RCC 7860 (cell line): ENCODE results near the gene FIBCD1.

Experiments
- DNase-seq: peaks from one replicate; pipeline ENCODE4 v3.0.0-alpha.2; 2015; ENCODE audit warnings: low spot score
- FAIRE-seq: peaks from 2 replicates; lab custom pipeline; 2012; peaks lifted over from hg19 to GRCh38; lab: Jason Lieb, UNC

Gene FIBCD1

DNA sequence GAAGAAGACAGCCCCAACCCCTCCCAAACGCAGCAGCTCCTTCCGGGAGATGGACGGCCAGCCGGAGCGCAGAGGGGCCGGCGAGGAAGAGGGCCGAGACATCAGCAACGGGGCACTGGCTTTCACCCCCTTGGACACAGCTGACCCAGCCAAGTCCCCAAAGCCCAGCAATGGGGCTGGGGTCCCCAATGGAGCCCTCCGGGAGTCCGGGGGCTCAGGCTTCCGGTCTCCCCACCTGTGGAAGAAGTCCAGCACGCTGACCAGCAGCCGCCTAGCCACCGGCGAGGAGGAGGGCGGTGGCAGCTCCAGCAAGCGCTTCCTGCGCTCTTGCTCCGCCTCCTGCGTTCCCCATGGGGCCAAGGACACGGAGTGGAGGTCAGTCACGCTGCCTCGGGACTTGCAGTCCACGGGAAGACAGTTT, 54.9 kb downstream of the FIBCD1 start:
- DNase-seq (no peak), FAIRE-seq (no peak)

DNA sequence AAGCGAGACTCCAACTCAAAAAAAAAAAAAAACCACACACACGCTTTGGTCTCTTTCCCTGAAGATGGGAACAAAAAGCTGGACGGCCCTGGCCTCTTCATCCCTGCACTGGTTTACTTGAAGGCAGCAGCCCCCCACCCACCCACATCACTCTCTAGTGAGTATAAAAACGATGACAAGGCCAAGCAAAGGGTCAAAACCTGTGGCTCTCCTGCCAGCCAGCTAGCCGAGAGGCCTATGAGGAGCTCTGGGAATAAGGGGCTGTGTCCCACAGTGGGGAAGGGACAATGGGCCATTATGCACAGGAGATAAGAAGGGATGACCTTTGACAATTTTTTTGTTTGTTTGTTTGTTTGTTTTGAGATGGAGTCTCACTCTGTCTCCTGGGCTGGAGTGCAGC, 55.6 kb downstream of the FIBCD1 start:
- DNase-seq, result no peak
- FAIRE-seq, result no peak

DNA sequence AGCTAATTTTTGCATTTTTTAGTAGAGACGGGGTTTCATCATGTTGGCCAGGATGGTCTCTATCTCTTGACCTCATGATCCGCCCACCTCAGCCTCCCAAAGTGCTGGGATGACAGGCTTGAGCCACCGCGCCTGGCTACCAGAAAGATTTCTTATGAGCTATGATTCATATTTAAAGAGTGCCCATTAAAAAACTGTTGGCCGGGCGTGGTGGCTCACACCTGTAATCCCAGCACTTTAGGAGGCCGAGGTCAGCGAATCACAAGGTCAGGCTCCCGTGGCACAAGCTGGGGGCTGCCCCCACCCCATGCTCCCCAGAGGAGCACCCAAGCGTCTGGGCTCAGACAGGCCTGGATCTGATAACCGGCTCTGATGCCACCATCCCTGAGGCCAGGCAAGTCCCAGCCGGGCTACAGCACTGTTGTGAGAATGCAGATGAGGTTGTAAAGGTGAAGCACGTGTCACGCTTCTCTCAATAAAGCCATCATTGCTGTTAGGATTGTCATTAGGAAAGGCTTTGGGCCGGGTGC, 56.3 kb downstream of the FIBCD1 start:
- FAIRE-seq (no peak), DNase-seq (no peak)

DNA sequence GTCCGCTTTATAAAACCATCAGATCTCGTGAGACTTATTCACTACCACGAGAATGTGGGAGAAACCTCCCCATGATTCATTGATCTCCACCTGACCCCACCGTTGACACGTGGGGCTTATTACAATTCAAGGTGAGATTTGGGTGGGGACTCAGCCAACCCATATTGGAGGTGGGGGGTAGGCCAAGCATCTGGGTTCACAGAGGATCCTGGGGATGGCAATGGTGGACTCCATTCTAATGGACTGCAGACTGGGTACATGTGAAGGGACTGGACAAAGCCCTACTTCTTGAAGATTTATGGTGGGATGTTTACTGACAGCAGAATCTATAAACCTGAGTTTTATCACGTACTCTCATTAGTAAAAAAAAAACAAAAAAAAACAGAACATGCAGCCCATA, 57.5 kb downstream of the FIBCD1 start:
- DNase-seq (no peak), FAIRE-seq (no peak)

DNA sequence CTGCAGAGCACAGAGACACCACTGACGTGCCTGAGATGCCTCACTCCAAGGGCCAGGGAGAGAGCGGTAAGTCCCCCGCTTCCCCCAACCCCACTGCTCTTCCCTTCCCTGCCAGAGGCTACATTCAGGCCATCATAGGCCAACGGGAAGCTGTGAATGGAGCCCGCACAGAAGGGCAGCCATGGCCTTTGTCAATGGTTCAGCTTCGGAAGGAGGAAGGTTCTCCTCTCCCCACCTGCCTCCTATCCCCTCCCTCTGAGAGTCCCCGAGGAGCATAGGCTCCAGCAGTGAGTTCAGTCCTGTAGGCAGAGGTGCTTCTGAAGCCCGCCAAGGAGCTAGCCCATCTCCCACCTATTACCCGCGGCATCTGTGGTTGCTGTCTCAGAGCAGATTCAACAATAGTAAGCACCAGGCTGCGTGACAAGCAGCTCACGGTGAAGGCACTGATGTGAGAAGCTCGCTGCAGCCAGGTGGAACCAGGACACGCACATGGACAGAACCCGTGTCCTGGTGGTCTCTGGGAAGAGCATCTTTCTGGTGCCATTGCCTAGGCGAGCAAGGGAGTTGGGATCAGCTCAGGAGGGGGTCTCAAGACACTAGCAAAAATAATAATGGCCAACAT, 58.3 kb downstream of the FIBCD1 start:
- DNase-seq (no peak), FAIRE-seq (no peak)

DNA sequence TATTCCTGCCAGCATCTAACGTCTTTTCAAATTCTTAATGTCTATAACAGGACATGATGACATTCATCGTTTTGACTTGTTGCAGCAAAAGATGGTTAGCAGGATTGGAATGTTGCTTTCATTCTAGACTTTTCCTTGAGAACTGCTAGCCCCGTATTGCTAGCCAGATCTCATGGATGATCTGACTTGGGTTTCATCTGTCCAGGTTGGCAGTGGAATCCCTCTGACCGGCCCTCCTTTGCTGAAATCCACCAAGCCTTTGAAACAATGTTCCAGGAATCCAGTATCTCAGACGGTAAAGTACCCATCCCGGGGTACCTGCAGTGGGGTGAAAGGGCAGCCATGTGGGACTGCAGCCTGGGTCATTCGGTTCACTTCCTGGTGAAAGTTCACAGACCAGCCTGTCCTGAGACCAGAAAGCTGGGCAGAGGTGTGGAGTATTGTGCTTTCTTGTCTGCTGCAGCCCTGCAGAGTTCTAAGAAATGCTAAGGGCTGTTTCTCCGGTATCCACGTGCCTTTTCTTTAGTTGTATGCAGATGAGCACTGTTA, 59.1 kb downstream of the FIBCD1 start:
- DNase-seq (no peak), FAIRE-seq (no peak)

DNA sequence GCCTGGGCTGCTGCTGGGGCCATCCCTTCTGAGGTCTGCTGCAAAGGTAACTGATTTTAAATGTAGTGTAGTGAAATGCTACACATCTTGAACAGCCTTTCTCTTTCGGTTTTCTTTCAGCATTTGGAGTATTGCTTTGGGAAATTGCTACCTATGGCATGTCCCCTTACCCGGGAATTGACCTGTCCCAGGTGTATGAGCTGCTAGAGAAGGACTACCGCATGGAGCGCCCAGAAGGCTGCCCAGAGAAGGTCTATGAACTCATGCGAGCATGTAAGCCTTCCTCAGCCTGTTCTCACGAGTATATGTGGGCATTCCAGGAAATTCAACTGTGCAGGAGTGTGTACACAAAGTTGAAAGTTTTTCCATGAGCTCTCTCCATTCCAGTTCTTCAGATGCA, 60.8 kb downstream of the FIBCD1 start:
- DNase-seq (no peak), FAIRE-seq (no peak)

DNA sequence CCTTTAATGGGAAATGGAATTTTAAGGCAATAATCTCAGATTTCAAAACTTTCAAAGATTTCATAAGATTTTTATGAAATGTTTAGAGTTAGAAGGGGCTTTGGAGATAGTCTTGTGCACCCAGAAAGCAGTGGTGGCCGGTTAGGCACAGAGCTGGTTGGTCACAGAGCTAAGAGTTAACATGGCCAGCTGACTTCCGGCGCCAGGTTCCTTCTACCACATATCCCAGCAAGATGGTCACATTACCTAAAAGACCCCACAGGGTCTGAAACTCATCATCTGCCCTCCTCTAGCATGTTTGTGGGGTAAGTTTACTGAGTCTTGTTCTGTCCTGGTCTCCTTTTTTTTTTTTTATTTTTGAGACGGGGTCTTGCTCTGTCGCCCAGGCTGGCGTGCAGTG, 61.7 kb downstream of the FIBCD1 start:
- DNase-seq (no peak), FAIRE-seq (no peak)

DNA sequence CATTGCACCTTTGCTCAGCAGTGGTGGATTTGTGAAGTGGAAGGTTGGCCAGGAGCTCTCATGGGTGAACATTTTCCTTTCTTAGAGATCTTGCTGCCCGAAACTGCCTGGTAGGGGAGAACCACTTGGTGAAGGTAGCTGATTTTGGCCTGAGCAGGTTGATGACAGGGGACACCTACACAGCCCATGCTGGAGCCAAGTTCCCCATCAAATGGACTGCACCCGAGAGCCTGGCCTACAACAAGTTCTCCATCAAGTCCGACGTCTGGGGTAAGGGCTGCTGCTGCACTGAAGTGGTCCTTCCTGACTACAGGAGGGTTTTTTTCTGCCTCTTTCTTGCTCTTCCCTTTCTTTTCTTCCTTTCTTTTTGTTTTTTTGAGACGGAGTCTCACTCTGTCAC, 64.3 kb downstream of the FIBCD1 start:
- no peak for FAIRE-seq
- DNase-seq, result no peak

DNA sequence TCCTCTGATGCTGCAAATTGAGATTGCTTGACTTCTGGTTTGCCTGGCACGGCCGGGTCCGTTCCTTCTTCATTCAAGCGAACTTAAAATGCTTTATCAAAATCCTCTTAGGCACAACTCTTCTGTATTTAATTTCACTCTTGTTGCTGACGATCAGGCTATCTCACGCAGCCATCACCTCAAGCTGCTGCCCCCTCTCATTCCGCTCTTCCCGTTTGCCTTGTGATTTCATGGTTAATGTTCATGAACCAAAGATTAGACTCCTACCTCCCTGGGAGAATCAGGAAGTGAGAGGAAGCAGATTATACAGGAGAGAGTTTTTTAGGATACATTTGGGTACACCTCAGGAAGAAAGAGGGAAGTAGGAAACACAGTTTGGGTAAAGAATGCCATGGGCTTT, 65.1 kb downstream of the FIBCD1 start:
- DNase-seq (no peak), FAIRE-seq (no peak)

DNA sequence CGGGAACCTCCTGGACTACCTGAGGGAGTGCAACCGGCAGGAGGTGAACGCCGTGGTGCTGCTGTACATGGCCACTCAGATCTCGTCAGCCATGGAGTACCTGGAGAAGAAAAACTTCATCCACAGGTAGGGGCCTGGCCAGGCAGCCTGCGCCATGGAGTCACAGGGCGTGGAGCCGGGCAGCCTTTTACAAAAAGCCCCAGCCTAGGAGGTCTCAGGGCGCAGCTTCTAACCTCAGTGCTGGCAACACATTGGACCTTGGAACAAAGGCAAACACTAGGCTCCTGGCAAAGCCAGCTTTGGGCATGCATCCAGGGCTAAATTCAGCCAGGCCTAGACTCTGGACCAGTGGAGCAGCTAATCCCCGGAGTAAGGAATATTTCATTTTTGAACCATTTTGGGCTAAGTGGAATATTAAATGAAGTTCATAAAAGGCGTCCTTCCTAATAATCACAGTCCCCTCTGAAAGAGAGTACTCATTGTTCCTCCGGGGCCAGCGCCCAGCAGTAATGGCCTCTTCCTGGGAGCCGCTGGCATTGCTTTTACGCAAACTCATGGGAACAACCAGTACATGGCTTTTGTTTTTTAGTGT, 66.0 kb downstream of the FIBCD1 start:
- DNase-seq, result no peak
- no peak for FAIRE-seq

DNA sequence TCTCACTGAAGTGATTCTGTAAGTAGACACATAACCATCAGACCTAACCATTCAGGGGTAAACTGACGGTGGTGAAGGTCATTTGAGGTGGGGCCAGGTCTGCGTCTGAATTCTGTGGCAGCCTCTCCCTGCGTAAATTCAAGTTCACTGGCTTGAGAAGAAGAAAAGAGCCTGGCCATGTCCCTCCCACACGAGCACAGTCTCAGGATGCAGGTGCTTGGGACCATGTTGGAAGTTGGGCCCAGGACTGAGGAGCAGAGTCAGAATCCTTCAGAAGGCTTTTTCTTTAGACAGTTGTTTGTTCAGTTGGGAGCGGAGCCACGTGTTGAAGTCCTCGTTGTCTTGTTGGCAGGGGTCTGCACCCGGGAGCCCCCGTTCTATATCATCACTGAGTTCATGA, 66.5 kb downstream of the FIBCD1 start:
- no peak for FAIRE-seq
- no peak for DNase-seq

DNA sequence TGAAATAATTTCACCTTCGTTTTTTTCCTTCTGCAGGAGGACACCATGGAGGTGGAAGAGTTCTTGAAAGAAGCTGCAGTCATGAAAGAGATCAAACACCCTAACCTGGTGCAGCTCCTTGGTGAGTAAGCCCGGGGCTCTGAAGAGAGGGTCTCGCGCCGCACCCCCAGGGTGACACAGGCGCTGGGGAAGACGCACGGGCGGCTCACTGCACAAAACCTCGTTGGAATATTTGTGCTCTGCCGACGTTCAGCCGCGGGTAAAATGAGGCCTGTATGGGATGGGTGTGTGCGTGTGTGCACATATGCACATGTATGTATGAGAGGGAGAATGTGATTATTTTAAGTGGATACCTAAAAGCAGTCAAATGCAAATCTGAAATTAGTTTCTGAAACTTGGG, 67.0 kb downstream of the FIBCD1 start:
- FAIRE-seq (no peak), DNase-seq (no peak)

DNA sequence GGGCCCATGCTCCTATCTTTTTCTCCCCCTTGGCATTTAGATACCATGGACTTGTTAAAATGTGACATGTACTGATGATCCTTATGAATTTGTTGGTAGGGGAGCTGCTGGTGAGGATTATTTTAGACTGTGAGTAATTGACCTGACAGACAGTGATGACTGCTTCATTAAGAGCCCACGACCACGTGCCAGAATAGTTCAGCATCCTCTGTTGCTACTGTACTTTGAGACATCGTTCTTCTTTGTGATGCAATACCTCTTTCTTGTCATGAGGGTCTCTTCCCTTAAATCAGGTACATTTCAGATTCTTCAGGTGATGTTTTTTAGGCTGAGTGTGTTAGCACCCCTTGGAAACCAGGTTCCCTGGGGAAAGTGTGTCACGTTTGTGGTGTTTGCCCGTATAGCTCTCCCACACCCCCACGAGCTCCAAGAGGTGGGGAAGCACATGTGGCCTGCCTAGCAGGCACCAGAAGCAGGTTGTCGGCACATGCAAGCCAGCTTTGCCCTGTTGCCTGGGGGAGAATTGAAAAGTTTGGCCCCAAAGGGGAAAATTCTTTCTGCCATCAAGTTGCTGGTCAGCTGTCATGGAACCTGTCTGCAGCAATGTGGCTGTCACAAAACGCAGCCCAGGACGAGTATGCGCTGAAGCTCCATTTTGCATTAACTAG, 67.5 kb downstream of the FIBCD1 start:
- no peak for DNase-seq

DNA sequence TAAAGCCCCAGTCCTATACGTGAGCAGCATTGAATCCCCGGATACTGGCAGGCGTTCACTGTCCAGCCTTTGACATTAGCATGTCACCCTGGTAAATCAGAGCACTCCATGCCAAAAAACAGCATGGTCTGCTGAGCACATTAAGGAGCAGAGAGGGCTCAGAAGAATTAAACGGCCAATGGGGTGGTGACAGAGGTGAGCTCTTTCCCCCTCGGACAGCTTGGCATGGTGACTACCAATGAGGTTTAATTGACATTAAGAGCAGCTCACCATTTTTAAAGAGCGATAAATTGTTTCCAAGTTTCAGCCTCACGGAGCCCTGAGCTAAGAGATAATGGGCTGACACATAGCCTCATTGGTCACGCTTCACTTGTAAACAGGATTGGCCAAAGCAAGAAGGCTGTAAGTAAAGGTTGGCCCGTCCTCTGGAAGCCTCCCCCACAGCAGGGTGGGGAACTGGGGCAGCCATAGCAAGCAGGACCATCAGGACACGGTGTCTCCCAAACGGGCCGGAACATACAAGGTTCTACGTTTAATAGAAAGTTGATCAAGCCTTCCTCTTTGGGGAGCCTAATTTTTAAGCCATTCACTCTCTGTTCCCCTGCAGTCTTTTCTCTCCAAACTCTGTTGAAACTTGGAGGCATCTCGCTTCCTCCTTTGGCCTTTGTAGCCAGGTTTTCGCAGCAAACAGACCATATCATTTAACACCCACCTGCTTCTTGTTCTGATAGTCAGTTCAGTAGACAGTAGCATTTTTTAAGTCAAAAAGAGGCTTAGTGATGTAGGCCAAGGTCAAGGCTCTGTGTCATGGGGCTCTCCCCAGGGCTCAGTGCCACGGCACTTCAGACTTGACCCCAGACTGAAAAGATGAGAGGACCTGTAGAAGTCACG, 68.3 kb downstream of the FIBCD1 start:
- DNase-seq, result peak; percentile 20
- FAIRE-seq, result peak; percentile 35

More for the DNA sequence above, 67.5 kb downstream of the FIBCD1 start:
- FAIRE-seq, result no peak

DNA sequence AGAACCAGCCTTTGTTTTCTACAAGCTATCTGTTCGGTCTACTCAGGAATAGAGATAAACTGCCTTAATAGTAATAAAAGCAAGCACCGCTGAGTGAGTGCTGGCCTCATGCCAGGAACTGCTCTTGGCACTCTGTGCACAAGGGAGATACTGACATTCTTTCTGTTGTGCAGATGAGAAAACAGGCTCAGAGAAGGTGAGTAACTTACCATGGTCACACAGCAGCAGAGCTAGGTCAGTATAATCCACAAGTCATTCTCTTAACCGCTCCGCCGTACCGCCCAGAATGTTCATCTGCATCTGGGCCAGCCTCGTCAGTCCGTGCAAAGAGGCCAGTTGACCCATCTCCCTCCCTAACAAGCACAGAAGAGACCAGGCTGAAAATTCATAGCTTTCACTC, 69.8 kb downstream of the FIBCD1 start:
- FAIRE-seq (no peak), DNase-seq (no peak)

DNA sequence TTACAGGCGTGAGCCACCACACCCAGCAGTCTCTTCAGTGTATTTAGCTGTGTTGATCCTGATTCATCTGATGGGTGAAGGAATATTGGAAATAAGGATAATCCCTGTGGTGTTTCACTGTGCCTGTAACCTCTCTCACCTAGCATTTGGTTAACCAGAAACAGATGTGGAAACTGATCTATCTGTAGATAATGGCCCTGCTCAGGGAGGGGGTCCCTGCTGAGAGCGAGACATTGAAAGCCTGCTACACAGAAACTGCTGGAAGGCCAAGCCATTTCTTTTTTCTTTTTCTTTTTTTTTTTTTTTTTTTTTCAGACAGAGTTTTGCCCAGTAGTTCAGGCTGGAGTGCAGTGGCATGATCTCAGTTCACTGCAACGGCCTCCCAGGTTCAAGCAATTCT, 70.8 kb downstream of the FIBCD1 start:
- DNase-seq, result no peak
- no peak for FAIRE-seq

DNA sequence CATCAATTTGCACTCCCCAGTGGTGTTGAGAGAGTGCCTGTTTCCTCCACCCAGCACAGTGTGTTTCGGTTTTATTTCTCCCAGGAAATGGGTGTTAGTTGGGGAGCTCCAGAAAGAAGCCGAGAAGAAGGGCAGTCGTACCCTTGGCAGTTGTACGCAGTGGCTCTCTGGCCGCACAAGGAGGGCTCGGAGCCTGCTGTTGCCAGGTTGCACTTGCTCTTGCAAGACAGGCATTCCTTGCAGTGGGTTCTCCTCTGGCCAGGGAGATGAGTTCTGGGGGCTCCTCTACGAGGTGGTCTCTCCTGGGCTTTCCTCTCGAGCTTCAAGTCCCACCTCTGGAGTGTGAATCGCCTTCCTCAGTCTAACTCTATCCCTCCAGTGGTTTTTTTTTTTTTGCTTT, 71.5 kb downstream of the FIBCD1 start:
- FAIRE-seq (no peak), DNase-seq (no peak)

DNA sequence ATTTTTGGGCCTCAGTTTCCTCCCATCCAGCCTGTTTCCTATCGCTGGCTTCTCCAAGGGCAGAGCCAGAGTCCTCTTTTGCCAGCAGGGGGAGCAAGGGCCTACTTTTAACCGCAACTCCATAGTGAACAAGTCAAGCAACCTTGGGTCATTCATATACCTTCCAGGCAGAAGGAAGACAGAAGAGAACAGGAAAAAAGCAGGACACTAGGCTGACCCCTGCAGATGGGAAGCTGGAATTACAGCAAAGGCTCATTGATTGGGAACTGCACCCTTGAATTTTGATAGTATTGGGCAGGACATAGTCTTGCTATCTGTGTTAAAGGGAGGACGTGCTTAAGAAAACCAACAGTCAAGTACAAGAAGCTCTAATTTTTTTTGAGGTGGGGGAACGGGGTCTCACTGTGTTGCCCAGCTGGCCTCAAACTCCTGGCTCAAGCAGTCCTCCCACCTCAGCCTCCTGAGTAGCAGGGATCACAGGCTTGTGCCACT, 72.5 kb downstream of the FIBCD1 start:
- FAIRE-seq, result peak; percentile 83
- DNase-seq, result peak; percentile 93

DNA sequence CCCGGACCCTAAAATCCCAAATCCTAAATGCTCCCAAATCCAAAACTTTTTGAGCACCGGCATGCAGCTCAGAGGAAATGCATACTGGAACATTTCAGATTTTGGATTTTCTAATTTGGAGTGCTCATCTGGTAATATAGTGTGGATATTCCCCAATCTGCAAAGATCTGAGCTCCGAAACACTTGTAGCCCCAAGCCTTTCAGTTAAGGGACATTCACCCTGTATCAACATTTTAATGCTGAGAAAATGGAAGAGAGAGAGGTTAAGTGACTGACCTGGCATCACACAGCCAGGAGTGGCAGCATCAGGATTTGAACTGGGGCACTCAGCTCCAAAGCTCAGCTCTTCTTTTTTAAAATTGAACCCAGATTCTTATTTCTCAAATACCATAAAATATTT, 73.1 kb downstream of the FIBCD1 start:
- DNase-seq (no peak), FAIRE-seq (no peak)

DNA sequence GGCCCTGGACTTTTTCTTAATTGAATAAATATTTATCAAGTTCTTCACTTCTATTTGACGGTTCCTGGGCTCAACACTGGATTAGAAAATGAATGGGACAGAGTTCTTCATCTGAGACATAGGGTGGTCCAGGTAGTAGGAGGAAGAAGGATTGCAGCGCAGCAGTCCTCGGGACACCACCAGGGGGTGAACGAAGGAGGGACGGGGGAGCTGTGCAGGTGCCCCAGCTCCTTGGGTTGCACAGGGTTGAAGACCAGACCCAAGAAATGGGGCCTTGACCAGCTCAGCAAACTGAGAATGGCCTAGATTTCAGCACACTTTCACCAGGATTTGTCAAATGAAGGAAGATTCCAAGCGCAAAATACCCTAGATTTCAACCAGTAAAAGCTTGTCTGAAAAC, 74.5 kb downstream of the FIBCD1 start:
- DNase-seq, result no peak
- FAIRE-seq, result no peak
